Measurements from ENCODE around the gene TGM1.

Gene TGM1

GRCh38 chr14:24262821-24263733, at the start of gene TGM1:
TGM1 (minus strand) TSS chr14:24263177; CDS start chr14:24262352, 825 bp downstream.
- no peak for FAIRE-seq
- DNase-seq (ENCODE audit: insufficient read length, low spot score), result no peak
- no peak for TF ChIP-seq POLR2A (IDR thresholded peaks at IDR 0.05; ENCODE audit: low read depth, low read length)

- DNase-seq (ENCODE audit: insufficient read length, low spot score) (no peak), FAIRE-seq (no peak)
- TF ChIP-seq POLR2A (IDR thresholded peaks at IDR 0.05; ENCODE audit: low read depth, low read length), result no peak
These were observed 49.0 kb upstream of the TGM1 start for GRCh38 chr14:24311837-24312615.

- DNase-seq (ENCODE audit: insufficient read length, low spot score) (no peak), FAIRE-seq (no peak)
- no peak for TF ChIP-seq POLR2A (IDR thresholded peaks at IDR 0.05; ENCODE audit: low read depth, low read length)
These were observed 47.9 kb upstream of the TGM1 start, which contains the start of gene LTB4R for GRCh38 chr14:24310646-24311604. LTB4R (plus strand) TSS chr14:24311502; CDS start chr14:24315652, 4,150 bp downstream.

GRCh38 chr14:24310265-24310645, 47.3 kb upstream of the TGM1 start:
- DNase-seq (ENCODE audit: insufficient read length, low spot score), result no peak
- no peak for FAIRE-seq
- no peak for TF ChIP-seq POLR2A (IDR thresholded peaks at IDR 0.05; ENCODE audit: low read depth, low read length)

- FAIRE-seq, result no peak
These were observed 46.7 kb upstream of the TGM1 start, which contains the start of gene LTB4R2 for GRCh38 chr14:24309538-24310264. LTB4R2 (plus strand) TSS chr14:24310140; CDS start chr14:24310665, 525 bp downstream.

GRCh38 chr14:24308342-24309124, 45.6 kb upstream of the TGM1 start:
- no peak for DNase-seq (ENCODE audit: insufficient read length, low spot score)
- FAIRE-seq, result no peak
- no peak for TF ChIP-seq POLR2A (IDR thresholded peaks at IDR 0.05; ENCODE audit: low read depth, low read length)

More at GRCh38 chr14:24309538-24310264, 46.7 kb upstream of the TGM1 start, which contains the start of gene LTB4R2:
- no peak for TF ChIP-seq POLR2A (IDR thresholded peaks at IDR 0.05; ENCODE audit: low read depth, low read length)
- DNase-seq (ENCODE audit: insufficient read length, low spot score), result no peak

GRCh38 chr14:24307575-24308341, 44.8 kb upstream of the TGM1 start, which contains the start of gene CIDEB:
CIDEB (minus strand) TSS chr14:24307977; CDS start chr14:24307858, 119 bp downstream.
- no peak for TF ChIP-seq POLR2A (IDR thresholded peaks at IDR 0.05; ENCODE audit: low read depth, low read length)
- no peak for FAIRE-seq
- peak; percentile 65 for DNase-seq (ENCODE audit: insufficient read length, low spot score)

- FAIRE-seq (no peak), DNase-seq (ENCODE audit: insufficient read length, low spot score) (no peak)
- no peak for TF ChIP-seq POLR2A (IDR thresholded peaks at IDR 0.05; ENCODE audit: low read depth, low read length)
These were observed 44.2 kb upstream of the TGM1 start for GRCh38 chr14:24307156-24307574.

GRCh38 chr14:24304019-24304387, 41.0 kb upstream of the TGM1 start:
- FAIRE-seq (no peak), DNase-seq (ENCODE audit: insufficient read length, low spot score) (no peak)
- no peak for TF ChIP-seq POLR2A (IDR thresholded peaks at IDR 0.05; ENCODE audit: low read depth, low read length)

GRCh38 chr14:24300326-24300980, 37.5 kb upstream of the TGM1 start:
- no peak for FAIRE-seq
- no peak for TF ChIP-seq POLR2A (IDR thresholded peaks at IDR 0.05; ENCODE audit: low read depth, low read length)
- no peak for DNase-seq (ENCODE audit: insufficient read length, low spot score)

All from H54 (cell line).